Measurements from ENCODE around the gene DPH3.

GRCh38 chr3:16211176-16211904 is 53.4 kb downstream of the DPH3 start:
- no peak for TF ChIP-seq CTCF (IDR thresholded peaks at IDR 0.05)
- TF ChIP-seq EP300 (IDR thresholded peaks at IDR 0.05), result no peak
- TF ChIP-seq POLR2A (IDR thresholded peaks at IDR 0.05), result no peak
